HFF-Myc (cell line): ENCODE measurements around the gene NOA1.

Experiments used
- DNase-seq: peaks from one replicate; pipeline ENCODE4 v3.0.0-alpha.2; 2011; ENCODE audit warnings: low read depth; ENCODE audit errors: extremely low read depth
- H3K4me3 ChIP-seq: replicated peaks from 2 replicates; pipeline ENCODE4 v1.5.1; 2011; ENCODE audit warnings: low read depth, mild to moderate bottlenecking, control low read depth, low read length
- CTCF ChIP-seq: IDR thresholded peaks from 2 replicates; pipeline ENCODE4 v1.5.1; 2012; ENCODE audit warnings: mild to moderate bottlenecking, low read depth, low read length, control low read depth; ENCODE audit errors: missing control alignments

Gene NOA1

GRCh38 chr4:56914336-56914735 is 63.1 kb downstream of the NOA1 start:
- no peak for TF ChIP-seq CTCF
- no peak overlapping the region for H3K4me3 ChIP-seq
- no peak for DNase-seq
